Measurements from ENCODE around the gene PSMD1. TPM values are rescaled to one million over a fixed set of nuclear protein-coding genes. Genes with fewer than 3 reads are reported as not detected.

PSMD1 gene
- total RNA-seq, 1 donor from 2014 or later = 83.3 TPM

DNA sequence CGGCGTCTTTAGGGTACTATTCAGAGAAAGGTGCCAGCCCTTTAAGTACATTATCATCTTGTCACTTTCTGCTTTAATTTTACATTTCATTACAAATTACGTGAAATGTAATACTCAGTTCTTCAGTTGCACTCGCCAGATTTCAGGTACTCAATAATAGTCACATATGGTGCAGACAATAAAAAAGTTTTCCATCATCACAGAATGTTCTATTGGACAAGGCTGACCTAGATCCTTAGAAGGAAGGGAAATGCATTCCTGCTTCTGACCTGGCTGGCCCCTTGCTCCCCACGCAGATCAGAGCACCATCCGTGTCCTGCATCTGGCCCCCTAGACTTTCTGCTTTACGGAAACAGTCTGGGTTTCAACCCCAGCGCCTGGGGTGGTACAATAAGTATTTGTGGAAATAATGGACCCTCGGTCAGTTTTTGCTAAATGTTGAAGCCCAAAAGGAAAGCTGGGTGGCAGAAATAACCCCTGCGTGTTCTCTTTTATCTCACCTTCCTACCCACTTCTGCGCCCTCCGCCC lies 20.0 kb upstream of the PSMD1 start:
- no peak overlapping the region for H3K27ac Mint-ChIP-seq
- DNase-seq (ENCODE audit: low spot score in 2 of 2, unreplicated experiment in 2 of 2) = no peak
- no peaks in the 10 kb centered on the region for H3K9me3 Mint-ChIP-seq
- H3K36me3 Mint-ChIP-seq = peaks cover 2% of the 10 kb centered on the region
- peaks cover 11% of the 10 kb centered on the region for H3K4me1 Mint-ChIP-seq
- TF ChIP-seq, protein P1, sequence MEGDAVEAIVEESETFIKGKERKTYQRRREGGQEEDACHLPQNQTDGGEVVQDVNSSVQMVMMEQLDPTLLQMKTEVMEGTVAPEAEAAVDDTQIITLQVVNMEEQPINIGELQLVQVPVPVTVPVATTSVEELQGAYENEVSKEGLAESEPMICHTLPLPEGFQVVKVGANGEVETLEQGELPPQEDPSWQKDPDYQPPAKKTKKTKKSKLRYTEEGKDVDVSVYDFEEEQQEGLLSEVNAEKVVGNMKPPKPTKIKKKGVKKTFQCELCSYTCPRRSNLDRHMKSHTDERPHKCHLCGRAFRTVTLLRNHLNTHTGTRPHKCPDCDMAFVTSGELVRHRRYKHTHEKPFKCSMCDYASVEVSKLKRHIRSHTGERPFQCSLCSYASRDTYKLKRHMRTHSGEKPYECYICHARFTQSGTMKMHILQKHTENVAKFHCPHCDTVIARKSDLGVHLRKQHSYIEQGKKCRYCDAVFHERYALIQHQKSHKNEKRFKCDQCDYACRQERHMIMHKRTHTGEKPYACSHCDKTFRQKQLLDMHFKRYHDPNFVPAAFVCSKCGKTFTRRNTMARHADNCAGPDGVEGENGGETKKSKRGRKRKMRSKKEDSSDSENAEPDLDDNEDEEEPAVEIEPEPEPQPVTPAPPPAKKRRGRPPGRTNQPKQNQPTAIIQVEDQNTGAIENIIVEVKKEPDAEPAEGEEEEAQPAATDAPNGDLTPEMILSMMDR (IDR thresholded peaks at IDR 0.05; ENCODE audit: unreplicated experiment) = no peak
- H3K4me3 Mint-ChIP-seq = peak overlapping the region; percentile 42
- H3K27me3 Mint-ChIP-seq (ENCODE audit: low read depth) = peaks cover 76% of the 10 kb centered on the region

DNA sequence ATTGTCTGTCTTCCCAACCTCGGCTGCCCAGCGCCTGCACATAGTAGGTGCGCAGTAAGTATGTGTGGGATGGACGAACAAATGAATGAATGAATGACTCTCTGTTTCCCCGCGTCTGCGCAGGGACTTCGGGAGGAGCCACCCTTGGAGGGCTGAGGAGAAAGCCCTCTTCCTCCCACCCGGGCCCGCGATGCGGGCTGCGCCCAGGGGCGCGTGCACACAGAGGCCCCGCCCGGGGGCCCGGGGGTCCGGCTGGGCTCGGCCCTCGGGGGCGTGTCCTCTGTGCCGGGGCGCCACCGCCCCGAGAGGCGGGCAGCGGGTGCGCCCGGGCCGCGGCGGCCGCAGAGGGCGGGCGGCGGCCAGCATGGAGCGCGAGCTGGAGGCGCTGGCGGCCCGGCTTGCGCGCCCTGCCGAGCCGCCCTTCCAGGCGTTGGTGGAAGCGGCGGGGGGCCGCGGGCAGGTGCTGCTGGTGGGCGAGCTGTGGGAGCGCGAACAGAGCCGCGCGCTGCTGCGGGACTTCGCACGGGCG lies 19.4 kb upstream of the PSMD1 start, which contains the start of gene C2orf72:
Gene C2orf72 (plus strand): TSS at position 322 of the 529 bp plus-strand sequence. CDS start 43 bp downstream, at position 365.
- TF ChIP-seq, protein P1 (IDR thresholded peaks at IDR 0.05; ENCODE audit: unreplicated experiment) = no peak
- Mint-ChIP-seq H3K27ac (no peak within 1 kb of the TSS), H3K4me1 (peaks cover 11% of the 10 kb centered on the region), H3K36me3 (peaks cover 2% of the 10 kb centered on the region), H3K27me3 (ENCODE audit: low read depth) (peaks cover 75% of the 10 kb centered on the region), H3K9me3 (no peaks in the 10 kb centered on the region), H3K4me3 (peak within 1 kb of the TSS; percentile 56)
- no peak for DNase-seq (ENCODE audit: low spot score in 2 of 2, unreplicated experiment in 2 of 2)

DNA sequence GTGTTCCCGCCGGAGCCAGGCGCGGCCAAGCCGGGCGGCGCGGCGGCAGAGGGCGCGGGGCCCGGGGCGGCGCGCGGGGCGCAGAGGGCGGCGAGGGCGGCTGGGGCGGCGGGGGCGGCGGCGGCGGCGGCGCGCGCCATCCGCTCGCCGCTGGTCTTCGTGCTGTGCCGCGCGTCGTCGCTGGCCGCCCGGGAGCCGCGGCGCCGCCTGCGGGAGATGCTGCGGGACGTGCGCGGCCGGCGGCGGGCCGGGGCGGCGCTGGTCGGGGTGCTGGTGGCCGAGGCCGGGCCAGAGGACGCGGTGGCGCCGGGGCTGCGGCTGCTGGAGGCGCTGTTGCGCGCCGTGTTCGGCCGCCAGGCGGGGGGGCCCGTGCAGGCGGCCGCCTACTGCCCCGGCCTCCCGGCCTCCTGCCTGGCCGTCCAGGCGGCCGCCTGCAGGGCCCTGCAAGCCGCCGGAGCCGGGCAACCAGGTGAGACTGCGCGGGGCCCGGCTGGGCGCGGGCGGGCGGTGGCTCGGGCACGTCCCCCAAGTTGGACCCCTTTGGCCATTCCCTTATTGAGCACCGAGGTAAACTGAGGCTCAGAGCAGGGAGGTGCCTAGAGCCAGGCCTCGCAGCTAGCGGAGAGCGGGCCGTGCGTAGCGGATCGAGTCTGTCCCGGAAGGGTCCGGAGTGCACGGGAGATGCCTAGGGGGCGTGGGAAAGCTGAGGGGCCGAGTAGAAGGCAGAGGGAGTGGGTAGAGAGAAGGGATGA lies 18.8 kb upstream of the PSMD1 start:
- peaks cover 74% of the 10 kb centered on the region for H3K27me3 Mint-ChIP-seq (ENCODE audit: low read depth)

DNA sequence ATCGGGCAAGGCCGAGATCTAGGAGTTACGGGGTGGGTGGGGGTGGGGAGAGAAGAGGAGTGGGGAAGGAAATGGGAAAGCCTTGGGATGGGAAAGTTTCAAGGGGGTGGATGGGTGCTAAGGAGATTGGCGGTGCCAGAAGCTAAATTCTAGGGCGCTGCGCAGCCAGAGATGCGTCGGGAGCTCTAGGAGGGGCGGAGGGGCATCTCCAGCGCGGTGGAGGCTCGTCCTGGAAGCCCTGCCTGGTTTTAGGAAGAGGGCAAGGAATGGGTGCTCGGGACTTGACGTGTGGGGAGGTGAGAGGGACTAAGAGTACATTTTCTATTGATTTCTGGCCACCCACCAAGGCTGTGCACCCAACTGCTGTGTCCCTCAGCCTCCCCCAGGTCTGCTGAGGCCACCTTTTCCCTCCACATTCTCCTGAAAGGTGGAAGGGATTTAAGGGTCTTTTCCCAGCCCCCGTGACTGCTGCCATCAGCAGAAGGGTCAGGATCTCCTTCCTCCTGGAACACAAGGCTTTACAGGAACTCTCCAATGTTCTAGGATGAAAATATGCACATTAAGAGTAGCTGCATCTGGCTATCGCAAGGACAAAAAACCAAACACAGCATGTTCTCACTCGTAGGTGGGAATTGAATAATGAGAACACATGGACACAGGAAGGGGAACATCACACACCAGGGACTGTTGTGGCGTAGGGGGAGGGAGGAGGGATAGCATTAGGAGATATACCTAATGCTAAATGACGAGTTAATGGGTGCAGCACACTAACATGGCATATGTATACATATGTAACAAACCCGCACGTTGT lies 18.0 kb upstream of the PSMD1 start:
- H3K4me3 Mint-ChIP-seq = peak overlapping the region; percentile 56
- H3K4me1 Mint-ChIP-seq = peaks cover 11% of the 10 kb centered on the region
- DNase-seq (ENCODE audit: low spot score in 2 of 2, unreplicated experiment in 2 of 2) = no peak
- TF ChIP-seq, protein P1 (IDR thresholded peaks at IDR 0.05; ENCODE audit: unreplicated experiment) = no peak
- H3K36me3 Mint-ChIP-seq = peaks cover 2% of the 10 kb centered on the region
- H3K9me3 Mint-ChIP-seq = no peaks in the 10 kb centered on the region
- peaks cover 75% of the 10 kb centered on the region for H3K27me3 Mint-ChIP-seq (ENCODE audit: low read depth)
- no peak overlapping the region for H3K27ac Mint-ChIP-seq

More for the DNA sequence above, 18.8 kb upstream of the PSMD1 start:
- TF ChIP-seq, protein P1 (IDR thresholded peaks at IDR 0.05; ENCODE audit: unreplicated experiment) = no peak
- H3K4me3 Mint-ChIP-seq = peak overlapping the region; percentile 56
- no peaks in the 10 kb centered on the region for H3K9me3 Mint-ChIP-seq
- peaks cover 11% of the 10 kb centered on the region for H3K4me1 Mint-ChIP-seq
- peaks cover 2% of the 10 kb centered on the region for H3K36me3 Mint-ChIP-seq
- no peak for DNase-seq (ENCODE audit: low spot score in 2 of 2, unreplicated experiment in 2 of 2)
- H3K27ac Mint-ChIP-seq = no peak overlapping the region

DNA sequence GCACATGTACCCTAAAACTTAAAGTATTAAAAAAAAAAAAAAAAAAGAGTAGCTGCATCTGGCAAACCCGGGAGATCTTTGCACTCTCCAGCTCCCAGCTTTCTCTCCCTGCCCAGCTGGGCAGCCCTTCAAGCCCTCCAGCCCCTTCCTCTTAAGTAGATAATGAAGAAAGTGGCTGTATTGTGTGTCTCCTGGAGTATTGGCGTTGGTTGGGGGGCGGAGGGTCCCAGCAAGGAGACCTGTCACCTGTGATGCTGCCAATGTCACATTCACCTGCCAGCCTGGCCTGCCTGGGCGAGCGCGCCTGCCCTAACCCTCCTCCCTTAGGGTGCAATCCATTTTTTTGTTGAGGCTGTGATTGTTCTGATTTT lies 17.4 kb upstream of the PSMD1 start:
- Mint-ChIP-seq H3K9me3 (no peaks in the 10 kb centered on the region), H3K27ac (no peak overlapping the region), H3K4me3 (no peak overlapping the region), H3K27me3 (ENCODE audit: low read depth) (peaks cover 75% of the 10 kb centered on the region), H3K4me1 (peaks cover 5% of the 10 kb centered on the region), H3K36me3 (peaks cover 2% of the 10 kb centered on the region)
- TF ChIP-seq, protein P1 (IDR thresholded peaks at IDR 0.05; ENCODE audit: unreplicated experiment) = no peak
- DNase-seq (ENCODE audit: low spot score in 2 of 2, unreplicated experiment in 2 of 2) = no peak
